ENCODE data around the gene TBX2. TPM values are rescaled to one million over a fixed set of nuclear protein-coding genes. Genes with fewer than 3 reads are reported as not detected.
A peak's percentile ranks its signal among the peaks of the same experiment; 100 is the strongest.

Gene TBX2
- total and polyA plus RNA-seq, 2 of the 13 experiments (the other 11 are each of a cell fraction or from before 2014, with no cell fraction given): 2.8 to 15.3 TPM

DNA sequence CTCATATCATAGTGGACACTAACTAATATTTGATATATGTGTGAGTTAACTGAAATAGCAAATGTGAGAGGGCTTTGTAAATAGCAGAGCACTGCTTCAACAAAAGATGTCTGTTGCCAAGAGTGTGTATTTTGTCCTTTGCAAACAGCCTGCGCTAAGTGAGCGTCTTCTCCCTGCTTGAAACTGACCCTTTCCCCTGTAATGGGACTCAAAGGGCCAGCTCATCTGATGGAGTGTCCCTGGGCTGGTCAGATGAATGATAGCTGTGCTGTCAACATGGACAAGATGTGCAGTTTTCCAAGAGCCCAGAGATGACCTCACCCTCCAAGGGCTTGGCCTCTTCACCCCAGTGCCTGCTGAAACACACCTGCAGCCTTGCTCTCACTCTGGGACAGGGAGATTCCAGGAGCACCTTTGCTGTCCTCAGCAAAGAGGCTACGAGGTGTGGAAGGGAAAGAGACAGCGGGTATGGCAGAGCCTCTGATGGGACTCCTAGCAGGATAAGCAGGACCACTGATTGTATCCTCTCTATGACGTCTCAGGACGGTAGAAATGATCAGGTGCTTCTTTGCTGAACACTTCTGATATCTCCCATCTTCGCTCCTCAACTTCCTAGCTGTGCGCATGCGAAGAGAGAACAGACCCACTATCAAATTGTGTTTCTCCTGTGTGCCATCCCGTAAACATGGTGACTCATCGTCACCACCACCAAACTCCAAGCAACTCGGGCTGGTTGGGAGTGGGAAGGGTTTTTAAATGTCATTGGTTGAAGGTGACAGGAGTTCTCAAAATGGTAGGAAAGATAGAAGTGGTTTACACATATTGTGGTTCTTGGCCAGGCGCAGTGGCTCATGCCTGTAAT lies 35.8 kb upstream of the TBX2 start (continued):
- no peak for TF ChIP-seq BCLAF1 (IDR thresholded peaks at IDR 0.05)
- TF ChIP-seq ZNF567 (CRISPR knock-in tag; IDR thresholded peaks at IDR 0.05; ENCODE audit: borderline replicate concordance): 0 out of 2 replicates have a peak, but pooled peaks have one; percentile 27
- no peak; the same call in 1 of the 2 replicates for TF ChIP-seq ZFY (CRISPR knock-in tag; IDR thresholded peaks at IDR 0.05)
- TF ChIP-seq DPF2 (CRISPR knock-in tag; IDR thresholded peaks at IDR 0.05; ENCODE audit: borderline replicate concordance, low read depth): peak; percentile 42; the same call in 1 of the 2 replicates
- TF ChIP-seq ZNF263 (CRISPR knock-in tag; IDR thresholded peaks at IDR 0.05): peak; percentile 66; the same call in 1 of the 2 replicates
- TF ChIP-seq, protein P1, sequence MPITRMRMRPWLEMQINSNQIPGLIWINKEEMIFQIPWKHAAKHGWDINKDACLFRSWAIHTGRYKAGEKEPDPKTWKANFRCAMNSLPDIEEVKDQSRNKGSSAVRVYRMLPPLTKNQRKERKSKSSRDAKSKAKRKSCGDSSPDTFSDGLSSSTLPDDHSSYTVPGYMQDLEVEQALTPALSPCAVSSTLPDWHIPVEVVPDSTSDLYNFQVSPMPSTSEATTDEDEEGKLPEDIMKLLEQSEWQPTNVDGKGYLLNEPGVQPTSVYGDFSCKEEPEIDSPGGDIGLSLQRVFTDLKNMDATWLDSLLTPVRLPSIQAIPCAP (CRISPR knock-in tag; IDR thresholded peaks at IDR 0.05; ENCODE audit: low read depth): 0 out of 2 replicates have a peak, but pooled peaks have one; percentile 35
- TF ChIP-seq SP140L (CRISPR knock-in tag; IDR thresholded peaks at IDR 0.05; ENCODE audit: borderline replicate concordance): no peak
- TF ChIP-seq ATAD3A (CRISPR knock-in tag; IDR thresholded peaks at IDR 0.05): no peak
- no peak for TF ChIP-seq NFRKB (IDR thresholded peaks at IDR 0.05)
- peak; percentile 85; the same call in 1 of the 2 replicates for TF ChIP-seq ZNF839 (CRISPR knock-in tag; IDR thresholded peaks at IDR 0.05; ENCODE audit: borderline replicate concordance)
- TF ChIP-seq ESRRA (CRISPR knock-in tag; IDR thresholded peaks at IDR 0.05; ENCODE audit: low read depth): peak; percentile 50; the same call in 1 of the 2 replicates
- TF ChIP-seq MAFK (conservative IDR thresholded peaks at IDR 0.05 in 1 of 2, IDR thresholded peaks at IDR 0.05 in 1 of 2; ENCODE audit: low read length in 2 of 2): no peak
- TF ChIP-seq STAG1 (CRISPR knock-in tag; IDR thresholded peaks at IDR 0.05): no peak; the same call in 1 of the 2 replicates
- peak in 1 of 2 experiments; percentile 93; a peak in 2 of 4 replicates for TF ChIP-seq EP300 (IDR thresholded peaks at IDR 0.05; ENCODE audit: low read depth in 2 of 2, low read length in 2 of 2)
- peak; percentile 89 for TF ChIP-seq EP300 (CRISPR knock-in tag; IDR thresholded peaks at IDR 0.05; ENCODE audit: borderline replicate concordance)
- TF ChIP-seq, protein P2, sequence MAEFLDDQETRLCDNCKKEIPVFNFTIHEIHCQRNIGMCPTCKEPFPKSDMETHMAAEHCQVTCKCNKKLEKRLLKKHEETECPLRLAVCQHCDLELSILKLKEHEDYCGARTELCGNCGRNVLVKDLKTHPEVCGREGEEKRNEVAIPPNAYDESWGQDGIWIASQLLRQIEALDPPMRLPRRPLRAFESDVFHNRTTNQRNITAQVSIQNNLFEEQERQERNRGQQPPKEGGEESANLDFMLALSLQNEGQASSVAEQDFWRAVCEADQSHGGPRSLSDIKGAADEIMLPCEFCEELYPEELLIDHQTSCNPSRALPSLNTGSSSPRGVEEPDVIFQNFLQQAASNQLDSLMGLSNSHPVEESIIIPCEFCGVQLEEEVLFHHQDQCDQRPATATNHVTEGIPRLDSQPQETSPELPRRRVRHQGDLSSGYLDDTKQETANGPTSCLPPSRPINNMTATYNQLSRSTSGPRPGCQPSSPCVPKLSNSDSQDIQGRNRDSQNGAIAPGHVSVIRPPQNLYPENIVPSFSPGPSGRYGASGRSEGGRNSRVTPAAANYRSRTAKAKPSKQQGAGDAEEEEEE (CRISPR knock-in tag; IDR thresholded peaks at IDR 0.05; ENCODE audit: borderline replicate concordance): no peak
- no peak for TF ChIP-seq CEBPB (IDR thresholded peaks at IDR 0.05; ENCODE audit: borderline replicate concordance, low read depth, low read length)
- no peak for TF ChIP-seq THAP7 (CRISPR knock-in tag; IDR thresholded peaks at IDR 0.05)
- TF ChIP-seq SPEN (CRISPR knock-in tag; IDR thresholded peaks at IDR 0.05; ENCODE audit: low read depth): 0 out of 2 replicates have a peak, but pooled peaks have one; percentile 24
- TF ChIP-seq, protein P3, sequence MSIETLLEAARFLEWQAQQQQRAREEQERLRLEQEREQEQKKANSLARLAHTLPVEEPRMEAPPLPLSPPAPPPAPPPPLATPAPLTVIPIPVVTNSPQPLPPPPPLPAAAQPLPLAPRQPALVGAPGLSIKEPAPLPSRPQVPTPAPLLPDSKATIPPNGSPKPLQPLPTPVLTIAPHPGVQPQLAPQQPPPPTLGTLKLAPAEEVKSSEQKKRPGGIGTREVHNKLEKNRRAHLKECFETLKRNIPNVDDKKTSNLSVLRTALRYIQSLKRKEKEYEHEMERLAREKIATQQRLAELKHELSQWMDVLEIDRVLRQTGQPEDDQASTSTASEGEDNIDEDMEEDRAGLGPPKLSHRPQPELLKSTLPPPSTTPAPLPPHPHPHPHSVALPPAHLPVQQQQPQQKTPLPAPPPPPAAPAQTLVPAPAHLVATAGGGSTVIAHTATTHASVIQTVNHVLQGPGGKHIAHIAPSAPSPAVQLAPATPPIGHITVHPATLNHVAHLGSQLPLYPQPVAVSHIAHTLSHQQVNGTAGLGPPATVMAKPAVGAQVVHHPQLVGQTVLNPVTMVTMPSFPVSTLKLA (IDR thresholded peaks at IDR 0.05): no peak
- TF ChIP-seq, protein P4, sequence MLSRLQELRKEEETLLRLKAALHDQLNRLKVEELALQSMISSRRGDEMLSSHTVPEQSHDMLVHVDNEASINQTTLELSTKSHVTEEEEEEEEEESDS (CRISPR knock-in tag; IDR thresholded peaks at IDR 0.05; ENCODE audit: borderline replicate concordance): no peak
